ENCODE data around the gene YTHDF1. TPM values are rescaled to one million over a fixed set of nuclear protein-coding genes. Genes with fewer than 3 reads are reported as not detected.
A peak's percentile ranks its signal among the peaks of the same experiment; 100 is the strongest.

Gene YTHDF1
- total RNA-seq, 2 experiments from 2014 or later, result 38.0 to 41.2 TPM

- POLR2A ChIA-PET, result no interaction called here
- H3K27ac Mint-ChIP-seq, result no peak overlapping the region
- no peaks in the 10 kb centered on the region for H3K9me3 Mint-ChIP-seq
- no peaks in the 10 kb centered on the region for H3K4me1 Mint-ChIP-seq
- ATAC-seq (ENCODE audit: low read depth) (no peak), DNase-seq (no peak)
- no peaks in the 10 kb centered on the region for H3K27me3 Mint-ChIP-seq
- no peak overlapping the region for H3K4me3 Mint-ChIP-seq
- no peaks in the 10 kb centered on the region for H3K36me3 Mint-ChIP-seq
These were observed 28.4 kb downstream of the YTHDF1 start for GRCh38 chr20:63187338-63188158.

GRCh38 chr20:63186528-63187316, 29.2 kb downstream of the YTHDF1 start:
- no peak overlapping the region for H3K4me3 Mint-ChIP-seq
- H3K9me3 Mint-ChIP-seq, result no peaks in the 10 kb centered on the region
- no peaks in the 10 kb centered on the region for H3K36me3 Mint-ChIP-seq
- no peaks in the 10 kb centered on the region for H3K4me1 Mint-ChIP-seq
- H3K27me3 Mint-ChIP-seq, result no peaks in the 10 kb centered on the region
- no peak for DNase-seq
- H3K27ac Mint-ChIP-seq, result no peak overlapping the region
- POLR2A ChIA-PET, result no interaction called here
- ATAC-seq (ENCODE audit: low read depth), result no peak

GRCh38 chr20:63186084-63186483, 29.8 kb downstream of the YTHDF1 start:
- ATAC-seq (ENCODE audit: low read depth) (no peak), DNase-seq (no peak)
- Mint-ChIP-seq H3K27ac (no peak overlapping the region), H3K4me1 (no peaks in the 10 kb centered on the region), H3K27me3 (peaks cover 3% of the 10 kb centered on the region), H3K4me3 (no peak overlapping the region), H3K36me3 (no peaks in the 10 kb centered on the region), H3K9me3 (no peaks in the 10 kb centered on the region)
- POLR2A ChIA-PET, result no interaction called here

- no peaks in the 10 kb centered on the region for H3K4me1 Mint-ChIP-seq
- POLR2A ChIA-PET, result no interaction called here
- no peak overlapping the region for H3K27ac Mint-ChIP-seq
- DNase-seq, result no peak
- H3K4me3 Mint-ChIP-seq, result no peak overlapping the region
- ATAC-seq (ENCODE audit: low read depth), result no peak
- H3K9me3 Mint-ChIP-seq, result no peaks in the 10 kb centered on the region
- peaks cover 7% of the 10 kb centered on the region for H3K27me3 Mint-ChIP-seq
- no peaks in the 10 kb centered on the region for H3K36me3 Mint-ChIP-seq
These were observed 30.6 kb downstream of the YTHDF1 start for GRCh38 chr20:63185215-63185796.

- POLR2A ChIA-PET, result no interaction called here
These were observed 32.3 kb downstream of the YTHDF1 start for GRCh38 chr20:63183422-63184146.

GRCh38 chr20:63182946-63183415, 33.0 kb downstream of the YTHDF1 start:
- Mint-ChIP-seq H3K4me3 (no peak overlapping the region), H3K9me3 (no peaks in the 10 kb centered on the region), H3K27me3 (peaks cover 12% of the 10 kb centered on the region), H3K4me1 (no peaks in the 10 kb centered on the region), H3K36me3 (no peaks in the 10 kb centered on the region), H3K27ac (no peak overlapping the region)
- POLR2A ChIA-PET, result no interaction called here
- ATAC-seq (ENCODE audit: low read depth) (no peak), DNase-seq (no peak)

More at GRCh38 chr20:63183422-63184146, 32.3 kb downstream of the YTHDF1 start:
- Mint-ChIP-seq H3K36me3 (no peaks in the 10 kb centered on the region), H3K9me3 (no peaks in the 10 kb centered on the region), H3K27ac (no peak overlapping the region), H3K27me3 (peaks cover 12% of the 10 kb centered on the region), H3K4me1 (no peaks in the 10 kb centered on the region), H3K4me3 (no peak overlapping the region)
- peak; percentile 58 for ATAC-seq (ENCODE audit: low read depth)
- peak; percentile 67 for DNase-seq

GRCh38 chr20:63182425-63182824, 33.5 kb downstream of the YTHDF1 start:
- H3K36me3 Mint-ChIP-seq, result no peaks in the 10 kb centered on the region
- no peak overlapping the region for H3K27ac Mint-ChIP-seq
- no peak overlapping the region for H3K4me3 Mint-ChIP-seq
- ATAC-seq (ENCODE audit: low read depth), result no peak
- POLR2A ChIA-PET, result no interaction called here
- H3K4me1 Mint-ChIP-seq, result no peaks in the 10 kb centered on the region
- H3K9me3 Mint-ChIP-seq, result no peaks in the 10 kb centered on the region
- DNase-seq, result no peak
- H3K27me3 Mint-ChIP-seq, result peaks cover 14% of the 10 kb centered on the region

- no peaks in the 10 kb centered on the region for H3K36me3 Mint-ChIP-seq
- POLR2A ChIA-PET, result no interaction called here
- H3K9me3 Mint-ChIP-seq, result no peaks in the 10 kb centered on the region
- H3K27me3 Mint-ChIP-seq, result peaks cover 24% of the 10 kb centered on the region
- no peak for ATAC-seq (ENCODE audit: low read depth)
- H3K27ac Mint-ChIP-seq, result no peak overlapping the region
- H3K4me3 Mint-ChIP-seq, result no peak overlapping the region
- DNase-seq, result no peak
- peaks cover under 1% of the 10 kb centered on the region for H3K4me1 Mint-ChIP-seq
These were observed 34.7 kb downstream of the YTHDF1 start for GRCh38 chr20:63181226-63181625.

- Mint-ChIP-seq H3K4me3 (no peak overlapping the region), H3K9me3 (no peaks in the 10 kb centered on the region), H3K27ac (no peak overlapping the region), H3K27me3 (peaks cover 27% of the 10 kb centered on the region), H3K36me3 (no peaks in the 10 kb centered on the region), H3K4me1 (peaks cover 2% of the 10 kb centered on the region)
- ATAC-seq (ENCODE audit: low read depth), result no peak
- no peak for DNase-seq
- POLR2A ChIA-PET, result no interaction called here
These were observed 35.3 kb downstream of the YTHDF1 start for GRCh38 chr20:63180569-63181185.

- Mint-ChIP-seq H3K27ac (peak overlapping the region; percentile 51), H3K27me3 (peaks cover 30% of the 10 kb centered on the region)
These were observed 36.0 kb downstream of the YTHDF1 start for GRCh38 chr20:63179687-63180568.

GRCh38 chr20:63178889-63179686, 36.8 kb downstream of the YTHDF1 start:
- DNase-seq (peak; percentile 73), ATAC-seq (ENCODE audit: low read depth) (peak; percentile 41)
- Mint-ChIP-seq H3K27me3 (peaks cover 36% of the 10 kb centered on the region), H3K4me3 (no peak overlapping the region), H3K9me3 (no peaks in the 10 kb centered on the region), H3K4me1 (peaks cover 2% of the 10 kb centered on the region), H3K36me3 (no peaks in the 10 kb centered on the region), H3K27ac (peak overlapping the region; percentile 51)
- POLR2A ChIA-PET, result no interaction called here

More at GRCh38 chr20:63179687-63180568, 36.0 kb downstream of the YTHDF1 start:
- Mint-ChIP-seq H3K4me1 (peaks cover 2% of the 10 kb centered on the region), H3K36me3 (no peaks in the 10 kb centered on the region), H3K4me3 (no peak overlapping the region), H3K9me3 (no peaks in the 10 kb centered on the region)
- ATAC-seq (ENCODE audit: low read depth) (no peak), DNase-seq (no peak)
- POLR2A ChIA-PET, result no interaction called here

Measured in activated naive CD8-positive, alpha-beta T cell treated with anti-CD3 and anti-CD28 coated beads, Interleukin-2, amount 10 ng/mL, durations not matched to agents 7 days and 5 days (primary cell).